AG04450 (cell line): ENCODE measurements around the gene CYB5R3. TPM values are rescaled to one million over a fixed set of nuclear protein-coding genes. Genes with fewer than 3 reads are reported as not detected.
A peak's percentile ranks its signal among the peaks of the same experiment; 100 is the strongest.

Source experiments
- CTCF ChIA-PET: fragments of 300-600, 350-600 bp; formaldehyde crosslinking; extraction: SDS; loops from one replicate; lab custom pipeline; 2022; ENCODE audit warnings: antibody characterized with exemption, inconsistent platforms; lab: Charles Lee
- POLR2A ChIA-PET: fragments of 350-600 bp; formaldehyde crosslinking; extraction: SDS; loops from one replicate; lab custom pipeline; 2021; ENCODE audit warnings: antibody characterized with exemption, inconsistent platforms; lab: Yijun Ruan, JAX
- DNase-seq: peaks from one replicate; pipeline ENCODE4 v3.0.0-alpha.2; 2011; ENCODE audit warnings: low read depth, low spot score
- H3K27ac ChIP-seq: one replicate; pipeline ENCODE4 v1.5.1; 2012; ENCODE audit warnings: low read depth, low read length, control low read depth
- H3K27me3 ChIP-seq: one replicate; pipeline ENCODE4 v1.6.0; 2012; ENCODE audit warnings: low read length; ENCODE audit not compliant: control insufficient read depth, insufficient read depth
- H3K4me3 ChIP-seq: 2 replicates; pipeline ENCODE4 v1.5.1; 2011; ENCODE audit warnings: mild to moderate bottlenecking, low read depth, low read length, control low read depth
- H3K9me3 ChIP-seq: 2 replicates; pipeline ENCODE4 v1.5.1; 2012; ENCODE audit warnings: low read length; ENCODE audit not compliant: control insufficient read depth, insufficient read depth
- polyA minus RNA-seq: library from RNA; depleted of rRNA, polyadenylated mRNA; stranded (reverse); fragments of >200 nt; gene quantifications from 2 replicates; pipeline ENCODE4 v1.2.3, GENCODE V29; 2011; rRNA and poly(A)+ RNA removed
- polyA plus RNA-seq: library from polyadenylated mRNA; depleted of rRNA; stranded (reverse); fragments of >200 nt; gene quantifications from 2 replicates; pipeline ENCODE4 v1.2.3, GENCODE V29; 2011; rRNA removed
- TF ChIP-seq, protein P1 (sequence below): IDR thresholded peaks from 2 replicates; pipeline ENCODE4 v1.5.1; 2011; ENCODE audit warnings: low read depth, low read length, control low read depth, inconsistent platforms

Gene CYB5R3
- 110 and 151 TPM in 2 replicates for polyA plus RNA-seq
- polyA minus RNA-seq = 86.5 and 114 TPM in 2 replicates

DNA sequence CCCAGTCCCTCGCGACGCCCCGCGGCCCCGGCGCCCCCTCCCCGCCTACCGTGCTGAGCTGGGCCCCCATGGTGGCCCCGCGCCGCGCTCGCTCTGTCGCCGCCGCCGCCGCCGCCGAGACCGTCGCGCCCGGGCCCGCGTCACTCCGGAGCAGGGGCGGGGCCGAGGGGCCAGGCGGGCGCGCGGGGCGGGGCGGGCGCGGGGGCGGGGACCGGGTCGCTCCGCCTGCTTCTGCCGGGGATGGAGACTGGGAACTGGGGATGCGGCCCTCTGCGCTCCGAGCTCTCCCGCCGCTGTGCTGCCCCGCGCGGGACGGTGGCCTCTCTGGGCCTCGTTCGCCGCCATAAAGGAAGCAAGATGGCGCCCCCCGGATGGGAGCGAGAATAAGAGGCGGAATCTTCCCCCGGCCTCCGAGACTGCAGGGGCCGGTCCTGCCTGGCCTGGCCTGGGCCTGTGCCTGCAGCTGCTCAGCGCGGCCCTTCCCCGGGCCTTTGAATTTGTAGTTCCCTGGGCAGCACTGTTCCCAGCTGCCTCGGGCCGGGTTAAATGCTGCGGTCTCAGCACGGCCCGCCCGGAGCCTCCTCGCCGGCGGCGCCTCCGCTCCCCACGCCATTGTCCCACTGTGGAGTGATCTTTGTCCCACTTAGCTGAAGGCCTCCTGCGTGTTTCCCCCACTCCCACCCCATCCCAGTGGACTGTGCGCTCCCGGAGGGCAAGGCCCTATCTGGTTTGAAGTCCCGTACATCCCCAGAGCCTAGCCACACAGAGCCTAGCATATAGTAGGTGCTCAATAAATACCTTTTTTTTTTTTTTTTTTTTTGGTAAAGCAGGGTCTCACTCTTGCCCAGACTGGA, at the start of gene CYB5R3:
Gene CYB5R3 (minus strand): TSS at position 147 of the 854 bp plus-strand sequence. CDS start 77 bp downstream, at position 70.
- TF ChIP-seq, protein P1, sequence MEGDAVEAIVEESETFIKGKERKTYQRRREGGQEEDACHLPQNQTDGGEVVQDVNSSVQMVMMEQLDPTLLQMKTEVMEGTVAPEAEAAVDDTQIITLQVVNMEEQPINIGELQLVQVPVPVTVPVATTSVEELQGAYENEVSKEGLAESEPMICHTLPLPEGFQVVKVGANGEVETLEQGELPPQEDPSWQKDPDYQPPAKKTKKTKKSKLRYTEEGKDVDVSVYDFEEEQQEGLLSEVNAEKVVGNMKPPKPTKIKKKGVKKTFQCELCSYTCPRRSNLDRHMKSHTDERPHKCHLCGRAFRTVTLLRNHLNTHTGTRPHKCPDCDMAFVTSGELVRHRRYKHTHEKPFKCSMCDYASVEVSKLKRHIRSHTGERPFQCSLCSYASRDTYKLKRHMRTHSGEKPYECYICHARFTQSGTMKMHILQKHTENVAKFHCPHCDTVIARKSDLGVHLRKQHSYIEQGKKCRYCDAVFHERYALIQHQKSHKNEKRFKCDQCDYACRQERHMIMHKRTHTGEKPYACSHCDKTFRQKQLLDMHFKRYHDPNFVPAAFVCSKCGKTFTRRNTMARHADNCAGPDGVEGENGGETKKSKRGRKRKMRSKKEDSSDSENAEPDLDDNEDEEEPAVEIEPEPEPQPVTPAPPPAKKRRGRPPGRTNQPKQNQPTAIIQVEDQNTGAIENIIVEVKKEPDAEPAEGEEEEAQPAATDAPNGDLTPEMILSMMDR = no peak
- Histone ChIP-seq H3K27ac (peak within 1 kb of the TSS; percentile 65), H3K9me3 (no peaks in the 10 kb centered on the region), H3K4me3 (peak within 1 kb of the TSS; percentile 88), H3K27me3 (no peaks in the 10 kb centered on the region)
- CTCF ChIA-PET = interaction anchor here (0.6 to 1.5 kb wide), 3 partner anchors 11 to 171 kb away, joined by 4 to 12 read pairs (median 4); no protein-coding TSS in a partner anchor
- POLR2A ChIA-PET = interaction anchor here (0.6 to 1.6 kb wide), 5 partner anchors 14 to 272 kb away, joined by 3 to 12 read pairs (median 4); partner anchors contain the start of gene POLDIP3
- no peak for DNase-seq

DNA sequence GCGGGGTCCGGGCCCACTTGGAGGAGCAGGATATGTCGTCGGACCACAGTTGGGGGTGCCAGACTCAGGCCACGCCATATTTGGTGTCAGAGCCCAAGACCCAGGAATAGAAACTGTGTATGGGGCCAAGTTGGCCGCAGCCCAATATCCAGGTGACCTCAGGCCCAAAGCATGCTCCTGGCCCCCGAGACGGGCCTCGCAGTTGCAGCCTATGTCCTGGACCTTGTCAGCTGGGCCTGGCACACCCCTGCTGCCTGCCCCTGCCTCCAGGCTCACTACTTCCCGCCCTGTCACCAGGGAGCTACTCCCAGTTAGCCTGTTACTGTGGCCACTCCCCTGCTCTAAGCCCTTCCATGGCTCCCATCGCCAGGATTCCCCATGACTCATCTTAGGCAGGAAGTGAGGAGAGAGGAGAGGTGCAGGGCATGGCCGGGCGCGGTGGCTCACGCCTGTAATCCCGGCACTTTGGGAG, 48.4 kb upstream of the CYB5R3 start:
- TF ChIP-seq, protein P1 = no peak
- ChIA-PET POLR2A (interaction anchor here (0.6 to 1.0 kb wide), 2 partner anchors 17 to 82 kb away, joined by 3 read pairs; no protein-coding TSS in a partner anchor), CTCF (no interaction called here)
- Histone ChIP-seq H3K4me3 (no peak overlapping the region), H3K27me3 (no peaks in the 10 kb centered on the region), H3K27ac (peak overlapping the region; percentile 31), H3K9me3 (peaks cover 6% of the 10 kb centered on the region; the same call in 1 of the 2 replicates)
- DNase-seq = peak; percentile 44

DNA sequence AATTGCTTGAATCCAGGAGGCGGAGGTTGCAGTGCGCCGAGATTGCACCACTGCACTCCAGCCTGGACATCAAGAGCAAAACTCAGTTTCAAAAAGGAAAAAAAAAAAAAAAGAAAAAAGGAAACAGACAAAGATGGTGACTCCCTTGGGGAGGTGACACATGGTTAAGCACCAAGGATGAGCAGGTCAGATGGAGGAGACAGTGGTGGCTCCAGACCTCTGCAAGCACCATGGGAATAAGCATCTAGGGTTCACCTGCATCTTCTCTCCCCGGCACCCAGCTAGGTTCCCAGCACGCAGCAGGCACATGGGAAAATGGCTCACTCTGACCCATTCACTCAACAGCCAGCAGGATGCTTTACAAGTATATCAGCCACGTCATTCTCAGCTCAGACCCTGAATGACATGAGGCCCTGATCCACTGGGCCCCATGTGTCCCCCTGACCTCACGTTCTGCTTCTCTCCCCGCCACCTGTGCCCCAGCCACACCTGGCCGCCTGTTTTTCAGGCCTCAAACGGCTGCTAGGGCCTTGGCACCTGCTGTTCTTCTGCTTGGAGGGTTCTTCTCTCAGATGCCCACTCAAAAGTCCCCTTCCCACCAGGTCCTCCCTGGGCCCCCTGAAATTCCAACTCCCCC, 47.3 kb upstream of the CYB5R3 start:
- Histone ChIP-seq H3K4me3 (no peak overlapping the region), H3K9me3 (peaks cover 6% of the 10 kb centered on the region; the same call in 1 of the 2 replicates), H3K27me3 (no peaks in the 10 kb centered on the region), H3K27ac (no peak overlapping the region)
- POLR2A ChIA-PET = no interaction called here
- no peak for DNase-seq
- CTCF ChIA-PET = interaction anchor here (0.6 kb wide), 1 partner anchor 33 kb away, joined by 3 read pairs; no protein-coding TSS in a partner anchor
- TF ChIP-seq, protein P1 = no peak

DNA sequence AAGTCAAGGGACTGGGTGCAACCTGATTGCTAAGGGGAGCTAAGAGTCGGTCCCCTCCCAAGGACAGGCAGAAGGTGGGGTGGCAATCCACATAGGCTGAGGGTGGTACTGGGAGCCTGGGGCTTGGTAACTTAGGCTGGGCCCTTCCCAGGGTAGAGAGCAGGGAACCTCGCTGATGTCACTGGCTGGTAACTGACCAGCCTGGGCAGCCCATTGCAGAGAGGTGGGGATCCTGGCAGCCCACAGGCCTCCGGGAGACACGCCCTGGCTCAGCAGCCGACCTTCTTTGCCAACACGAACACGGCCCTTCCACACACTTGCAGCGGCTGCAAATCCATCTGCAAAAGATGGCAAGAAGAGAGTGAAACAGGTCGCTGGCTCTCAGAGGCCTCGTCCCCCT, 46.1 kb upstream of the CYB5R3 start:
- Histone ChIP-seq H3K9me3 (peaks cover 6% of the 10 kb centered on the region; the same call in 1 of the 2 replicates), H3K4me3 (no peak overlapping the region), H3K27me3 (no peaks in the 10 kb centered on the region), H3K27ac (no peak overlapping the region)
- no peak for DNase-seq
- TF ChIP-seq, protein P1 = no peak
- ChIA-PET CTCF (interaction anchor here (0.7 kb wide), 1 partner anchor 619 kb away, joined by 7 read pairs; no protein-coding TSS in a partner anchor), POLR2A (interaction anchor here (0.7 kb wide), 1 partner anchor 48 kb away, joined by 5 read pairs; no protein-coding TSS in a partner anchor)
